Measurements from ENCODE around the gene KRT2. TPM values are rescaled to one million over a fixed set of nuclear protein-coding genes. Genes with fewer than 3 reads are reported as not detected.

Gene KRT2
- total and polyA plus RNA-seq, 2 experiments from 2014 or later, result not detected

GRCh38 chr12:52667509-52667908 lies 15.5 kb upstream of the KRT2 start:
- TF ChIP-seq CTCF (IDR thresholded peaks at IDR 0.05; ENCODE audit: poor library complexity) (peak; percentile 8), EZH2phosphoT487 (IDR thresholded peaks at IDR 0.05; ENCODE audit: low read depth, severe bottlenecking, unreplicated experiment) (no peak), EZH2 (IDR thresholded peaks at IDR 0.05; ENCODE audit: borderline replicate concordance) (no peak)
- no peaks in the 10 kb centered on the region for H4K20me1 ChIP-seq (ENCODE audit: insufficient read depth, poor library complexity, severe bottlenecking)
- WGBS (ENCODE audit: low lambda C conversion rate, missing lambda C conversion rate), result 57% methylated on average over 9 of the region's 9 CpGs
- no peaks in the 10 kb centered on the region for H3K9me2 ChIP-seq (replicated peaks; ENCODE audit: insufficient read depth)
- no peaks in the 10 kb centered on the region for H3K36me3 ChIP-seq (replicated peaks; ENCODE audit: insufficient read depth, low read depth)
- H3K79me2 ChIP-seq, result no peaks in the 10 kb centered on the region
- peaks cover 22% of the 10 kb centered on the region for H3K27me3 ChIP-seq
- H2AFZ ChIP-seq, result no peak overlapping the region
- no peak for DNase-seq (ENCODE audit: low spot score)
- no peak overlapping the region for H3K27ac ChIP-seq
- H3K9me3 ChIP-seq (ENCODE audit: low read depth), result no peaks in the 10 kb centered on the region
- no peak overlapping the region for H3K4me3 ChIP-seq
- H3K4me1 ChIP-seq (ENCODE audit: insufficient read depth), result no peaks in the 10 kb centered on the region
- no peak overlapping the region for H3K4me2 ChIP-seq

GRCh38 chr12:52666471-52666870 lies 14.5 kb upstream of the KRT2 start:
- WGBS (ENCODE audit: low lambda C conversion rate, missing lambda C conversion rate), result 83% methylated on average over 3 of the region's 3 CpGs
- TF ChIP-seq EZH2 (IDR thresholded peaks at IDR 0.05; ENCODE audit: borderline replicate concordance) (no peak), EZH2phosphoT487 (IDR thresholded peaks at IDR 0.05; ENCODE audit: low read depth, severe bottlenecking, unreplicated experiment) (no peak), CTCF (IDR thresholded peaks at IDR 0.05; ENCODE audit: poor library complexity) (no peak)

GRCh38 chr12:52663420-52663819 lies 11.4 kb upstream of the KRT2 start:
- no peak for DNase-seq (ENCODE audit: low spot score)

More at GRCh38 chr12:52666471-52666870, 14.5 kb upstream of the KRT2 start:
- Histone ChIP-seq H3K9me2 (replicated peaks; ENCODE audit: insufficient read depth) (no peaks in the 10 kb centered on the region), H3K4me2 (no peak overlapping the region), H3K9me3 (ENCODE audit: low read depth) (no peaks in the 10 kb centered on the region), H3K4me3 (no peak overlapping the region), H4K20me1 (ENCODE audit: insufficient read depth, poor library complexity, severe bottlenecking) (no peaks in the 10 kb centered on the region), H3K79me2 (no peaks in the 10 kb centered on the region), H3K36me3 (replicated peaks; ENCODE audit: insufficient read depth, low read depth) (no peaks in the 10 kb centered on the region), H2AFZ (no peak overlapping the region), H3K27ac (no peak overlapping the region), H3K27me3 (peaks cover 22% of the 10 kb centered on the region), H3K4me1 (ENCODE audit: insufficient read depth) (no peaks in the 10 kb centered on the region)
- DNase-seq (ENCODE audit: low spot score), result no peak

More at GRCh38 chr12:52663420-52663819, 11.4 kb upstream of the KRT2 start:
- no peaks in the 10 kb centered on the region for H3K4me1 ChIP-seq (ENCODE audit: insufficient read depth)
- no peaks in the 10 kb centered on the region for H3K9me2 ChIP-seq (replicated peaks; ENCODE audit: insufficient read depth)
- peaks cover 21% of the 10 kb centered on the region for H3K27me3 ChIP-seq
- no peaks in the 10 kb centered on the region for H3K9me3 ChIP-seq (ENCODE audit: low read depth)
- no peak for TF ChIP-seq EZH2 (IDR thresholded peaks at IDR 0.05; ENCODE audit: borderline replicate concordance)
- no peak for TF ChIP-seq EZH2phosphoT487 (IDR thresholded peaks at IDR 0.05; ENCODE audit: low read depth, severe bottlenecking, unreplicated experiment)
- TF ChIP-seq CTCF (IDR thresholded peaks at IDR 0.05; ENCODE audit: poor library complexity), result no peak
- no peaks in the 10 kb centered on the region for H3K36me3 ChIP-seq (replicated peaks; ENCODE audit: insufficient read depth, low read depth)
- H4K20me1 ChIP-seq (ENCODE audit: insufficient read depth, poor library complexity, severe bottlenecking), result no peaks in the 10 kb centered on the region
- H3K4me2 ChIP-seq, result no peak overlapping the region
- H2AFZ ChIP-seq, result no peak overlapping the region
- H3K4me3 ChIP-seq, result no peak overlapping the region
- H3K79me2 ChIP-seq, result no peaks in the 10 kb centered on the region
- no peak overlapping the region for H3K27ac ChIP-seq

Measured in hepatocyte (in vitro differentiated cells).